Liver (tissue), 9 donors: Measurements from ENCODE around the gene SEL1L. TPM values are rescaled to one million over a fixed set of nuclear protein-coding genes. Genes with fewer than 3 reads are reported as not detected.

Source experiments
- DNase-seq: peaks from one replicate; pipeline ENCODE4 v3.0.0-alpha.2; 2017; ENCODE audit warnings: low spot score
- H3K27ac ChIP-seq, 2 donors: one replicate each; pipeline ENCODE4 v1.7.0; 2013; ENCODE audit warnings: inconsistent platforms in 2 of 2, low read length in 2 of 2, control low read depth in 1 of 2, low read depth in 1 of 2, mild to moderate bottlenecking in 1 of 2
- H3K27me3 ChIP-seq, 4 donors: one replicate each; pipeline versions ENCODE4 v1.6.1 to v1.7.0; 2013; ENCODE audit warnings: low read length in 3 of 4, inconsistent platforms in 1 of 4, mild to moderate bottlenecking in 1 of 4, moderate library complexity in 1 of 4; ENCODE audit not compliant: control insufficient read depth in 4 of 4, insufficient read depth in 4 of 4
- H3K36me3 ChIP-seq, 4 donors: one replicate each; pipeline versions ENCODE4 v1.6.1 to v1.7.0; 2013; ENCODE audit warnings: low read length in 3 of 4, mild to moderate bottlenecking in 3 of 4, low read depth in 1 of 4, moderate library complexity in 1 of 4; ENCODE audit not compliant: control insufficient read depth in 4 of 4, insufficient read depth in 3 of 4
- H3K4me1 ChIP-seq, 4 donors: one replicate each; pipeline versions ENCODE4 v1.6.1 to v1.7.0; 2013; ENCODE audit warnings: low read length in 3 of 4, mild to moderate bottlenecking in 3 of 4, moderate library complexity in 1 of 4; ENCODE audit not compliant: control insufficient read depth in 4 of 4, insufficient read depth in 4 of 4
- H3K4me3 ChIP-seq, 3 donors: one replicate each; pipeline versions ENCODE4 v1.6.1 to v1.7.0; 2013; ENCODE audit warnings: low read length in 3 of 3, control low read depth in 1 of 3, low read depth in 1 of 3, mild to moderate bottlenecking in 1 of 3
- H3K9ac ChIP-seq, 2 donors: one replicate each; pipeline ENCODE4 v1.7.0; 2013; ENCODE audit warnings: low read length in 2 of 2, mild to moderate bottlenecking in 2 of 2, moderate library complexity in 2 of 2, control low read depth in 1 of 2, low read depth in 1 of 2
- H3K9me3 ChIP-seq, 4 donors: one replicate each; pipeline versions ENCODE4 v1.6.1 to v1.7.0; 2013; ENCODE audit warnings: low read length in 3 of 4; ENCODE audit not compliant: control insufficient read depth in 4 of 4
- EGR1 ChIP-seq, 2 donors: IDR thresholded peaks; 2 replicates each; pipeline ENCODE4 v1.6.1; 2016 to 2018; ENCODE audit warnings: antibody characterized with exemption in 2 of 2, low read depth in 2 of 2
- FOXA1 ChIP-seq: IDR thresholded peaks from 2 replicates; pipeline ENCODE4 v1.6.1; 2016; ENCODE audit warnings: antibody characterized with exemption
- FOXA2 ChIP-seq: IDR thresholded peaks from 2 replicates; pipeline ENCODE4 v1.6.1; 2016; ENCODE audit warnings: antibody characterized with exemption
- GABPA ChIP-seq, 2 donors: IDR thresholded peaks in 1 of 2; conservative IDR thresholded peaks in 1 of 2; 2 replicates each; pipeline ENCODE4 v1.6.1; 2016; ENCODE audit warnings: antibody characterized with exemption in 2 of 2, mild to moderate bottlenecking in 1 of 2, moderate library complexity in 1 of 2
- HNF4A ChIP-seq, 2 donors: conservative IDR thresholded peaks; 2 replicates each; pipeline ENCODE4 v1.6.1; 2016; ENCODE audit warnings: antibody characterized with exemption in 2 of 2, mild to moderate bottlenecking in 2 of 2
- HNF4G ChIP-seq: IDR thresholded peaks from 2 replicates; pipeline ENCODE4 v1.6.1; 2016; ENCODE audit warnings: antibody characterized with exemption
- JUND ChIP-seq, 2 donors: IDR thresholded peaks; 2 replicates each; pipeline ENCODE4 v1.6.1; 2016; ENCODE audit warnings: antibody characterized with exemption in 2 of 2
- NR2F2 ChIP-seq: IDR thresholded peaks from 2 replicates; pipeline ENCODE4 v1.6.1; 2016; ENCODE audit warnings: antibody characterized with exemption
- RAD21 ChIP-seq, 2 donors: IDR thresholded peaks; 2 replicates each; pipeline ENCODE4 v1.6.1; 2016; ENCODE audit warnings: antibody characterized with exemption in 2 of 2, mild to moderate bottlenecking in 2 of 2
- SP1 ChIP-seq: IDR thresholded peaks from 2 replicates; pipeline ENCODE4 v1.6.1; 2018; ENCODE audit warnings: antibody characterized with exemption, mild to moderate bottlenecking
- TAF1 ChIP-seq: conservative IDR thresholded peaks from 2 replicates; pipeline ENCODE4 v1.6.1; 2016; ENCODE audit warnings: antibody characterized with exemption, mild to moderate bottlenecking
- YY1 ChIP-seq: IDR thresholded peaks from 2 replicates; pipeline ENCODE4 v1.6.1; 2016; ENCODE audit warnings: antibody characterized with exemption, mild to moderate bottlenecking
- WGBS: extraction: QIAGEN DNeasy Blood & Tissue Kit; methylation state at CpG from one replicate; pipeline ENCODE4 v1.1.7; 2013; 5-methylcytosine and 5-hydroxymethylcytosine counted together
- polyA plus RNA-seq, 2 donors: library from polyadenylated mRNA; stranded (reverse) in 1 of 2; unstranded in 1 of 2; fragments of 200-250 nt in 1 of 2; fragments of >200 nt in 1 of 2; fragmentation: Nextera tagmentation in 1 of 2; extraction: Ambion mirVana in 1 of 2; gene quantifications; one replicate each; pipeline versions ENCODE4 v1.2.1 to v1.2.3, GENCODE V29; 2013 to 2015
- total RNA-seq, 2 donors: library from RNA; depleted of rRNA; stranded (reverse); fragments of >200 nt; gene quantifications; one replicate each; pipeline ENCODE4 v1.2.3, GENCODE V29; 2014
- TF ChIP-seq, protein P1 (sequence below): IDR thresholded peaks from 2 replicates; pipeline ENCODE4 v1.6.1; 2016; ENCODE audit warnings: antibody characterized with exemption
- TF ChIP-seq, protein P2 (sequence below): fragments of 150-350 bp; IDR thresholded peaks from 2 replicates; pipeline ENCODE4 v1.5.1; 2017; ENCODE audit warnings: improper control_type of control experiment, low read depth, low read length; ENCODE audit not compliant: missing input control
- TF ChIP-seq, protein P3 (sequence below): IDR thresholded peaks from 2 replicates; pipeline ENCODE4 v1.6.1; 2016; ENCODE audit warnings: antibody characterized with exemption
- TF ChIP-seq, protein P4 (sequence below): IDR thresholded peaks from 2 replicates; pipeline ENCODE4 v1.6.1; 2016; ENCODE audit warnings: antibody characterized with exemption
- donor health status: healthy.
- donor health status: healthy.
- donor health status: healthy.
- donor health status: healthy.
- donor health status: healthy.

Gene SEL1L
- total and polyA plus RNA-seq, 4 donors, result 40.7 to 117 (median 45.6) TPM

DNA sequence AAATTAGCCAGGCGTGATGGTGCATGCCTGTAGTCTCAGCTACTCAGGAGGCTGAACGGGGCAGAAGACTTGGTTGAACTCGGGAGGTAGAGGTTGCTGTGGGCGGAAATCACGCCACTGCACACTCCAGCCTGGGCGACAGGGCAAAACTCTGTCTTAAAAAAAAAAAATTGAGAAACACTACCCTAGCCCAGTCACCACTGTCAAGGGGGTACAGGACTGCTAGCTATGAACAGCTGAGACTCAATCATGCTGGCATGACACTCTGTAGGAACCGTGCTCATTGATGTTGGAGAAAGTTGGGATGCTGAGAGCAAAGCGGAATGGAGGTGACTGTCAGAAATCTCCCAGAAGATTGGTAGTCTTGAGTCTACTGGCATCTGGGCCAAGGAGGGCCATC is 75.3 kb downstream of the SEL1L start:
- no peaks in the 10 kb centered on the region for H3K4me1 ChIP-seq
- no peak overlapping the region for H3K4me3 ChIP-seq
- H3K27ac ChIP-seq, result no peak overlapping the region
- H3K9ac ChIP-seq, result no peak overlapping the region
- no peak for TF ChIP-seq RAD21 (IDR thresholded peaks at IDR 0.05)
- no peak for TF ChIP-seq SP1
- TF ChIP-seq FOXA1, result no peak
- no peak for TF ChIP-seq EGR1 (IDR thresholded peaks at IDR 0.05; ENCODE audit: low read depth in 2 of 2)
- TF ChIP-seq, protein P1, sequence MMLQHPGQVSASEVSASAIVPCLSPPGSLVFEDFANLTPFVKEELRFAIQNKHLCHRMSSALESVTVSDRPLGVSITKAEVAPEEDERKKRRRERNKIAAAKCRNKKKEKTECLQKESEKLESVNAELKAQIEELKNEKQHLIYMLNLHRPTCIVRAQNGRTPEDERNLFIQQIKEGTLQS, result no peak
- no peak for TF ChIP-seq HNF4A (conservative IDR thresholded peaks at IDR 0.05)
- no peak for TF ChIP-seq HNF4G
- no peaks in the 10 kb centered on the region for H3K9me3 ChIP-seq
- DNase-seq, result no peak
- no peaks in the 10 kb centered on the region for H3K36me3 ChIP-seq
- WGBS, result 96% methylated on average over 8 of the region's 8 CpGs
- no peaks in the 10 kb centered on the region for H3K27me3 ChIP-seq

DNA sequence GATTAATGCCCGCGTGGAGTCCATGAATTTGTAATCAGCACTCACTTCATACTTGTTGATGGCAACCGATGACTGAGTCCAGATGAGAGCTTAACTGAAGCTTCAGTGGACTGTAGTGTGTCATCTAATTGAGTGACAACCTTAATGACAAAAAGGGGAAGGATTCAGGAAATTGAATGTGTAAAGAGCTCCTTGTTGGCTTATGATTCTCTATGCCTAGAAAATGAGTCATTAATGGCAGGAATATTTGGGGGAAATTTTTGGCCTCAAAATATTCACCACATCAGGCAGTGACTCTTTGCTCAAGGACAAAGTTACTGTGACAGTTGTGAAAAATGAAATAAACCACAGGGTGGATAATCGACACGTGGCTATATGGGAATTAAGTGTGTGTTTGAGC is 78.3 kb downstream of the SEL1L start:
- no peak overlapping the region for H3K27ac ChIP-seq
- H3K9ac ChIP-seq, result no peak overlapping the region
- no peak for DNase-seq
- WGBS, result 86% methylated on average over 5 of the region's 5 CpGs
- H3K4me3 ChIP-seq, result no peak overlapping the region
- no peaks in the 10 kb centered on the region for H3K4me1 ChIP-seq
- TF ChIP-seq GABPA (IDR thresholded peaks at IDR 0.05 in 1 of 2, conservative IDR thresholded peaks at IDR 0.05 in 1 of 2), result no peak
- no peak for TF ChIP-seq TAF1
- no peak for TF ChIP-seq HNF4G
- TF ChIP-seq SP1, result no peak
- TF ChIP-seq, protein P2, sequence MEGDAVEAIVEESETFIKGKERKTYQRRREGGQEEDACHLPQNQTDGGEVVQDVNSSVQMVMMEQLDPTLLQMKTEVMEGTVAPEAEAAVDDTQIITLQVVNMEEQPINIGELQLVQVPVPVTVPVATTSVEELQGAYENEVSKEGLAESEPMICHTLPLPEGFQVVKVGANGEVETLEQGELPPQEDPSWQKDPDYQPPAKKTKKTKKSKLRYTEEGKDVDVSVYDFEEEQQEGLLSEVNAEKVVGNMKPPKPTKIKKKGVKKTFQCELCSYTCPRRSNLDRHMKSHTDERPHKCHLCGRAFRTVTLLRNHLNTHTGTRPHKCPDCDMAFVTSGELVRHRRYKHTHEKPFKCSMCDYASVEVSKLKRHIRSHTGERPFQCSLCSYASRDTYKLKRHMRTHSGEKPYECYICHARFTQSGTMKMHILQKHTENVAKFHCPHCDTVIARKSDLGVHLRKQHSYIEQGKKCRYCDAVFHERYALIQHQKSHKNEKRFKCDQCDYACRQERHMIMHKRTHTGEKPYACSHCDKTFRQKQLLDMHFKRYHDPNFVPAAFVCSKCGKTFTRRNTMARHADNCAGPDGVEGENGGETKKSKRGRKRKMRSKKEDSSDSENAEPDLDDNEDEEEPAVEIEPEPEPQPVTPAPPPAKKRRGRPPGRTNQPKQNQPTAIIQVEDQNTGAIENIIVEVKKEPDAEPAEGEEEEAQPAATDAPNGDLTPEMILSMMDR, result no peak
- TF ChIP-seq YY1, result no peak
- TF ChIP-seq, protein P3, sequence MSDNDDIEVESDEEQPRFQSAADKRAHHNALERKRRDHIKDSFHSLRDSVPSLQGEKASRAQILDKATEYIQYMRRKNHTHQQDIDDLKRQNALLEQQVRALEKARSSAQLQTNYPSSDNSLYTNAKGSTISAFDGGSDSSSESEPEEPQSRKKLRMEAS, result no peak
- no peaks in the 10 kb centered on the region for H3K9me3 ChIP-seq
- H3K27me3 ChIP-seq, result no peaks in the 10 kb centered on the region
- no peaks in the 10 kb centered on the region for H3K36me3 ChIP-seq

DNA sequence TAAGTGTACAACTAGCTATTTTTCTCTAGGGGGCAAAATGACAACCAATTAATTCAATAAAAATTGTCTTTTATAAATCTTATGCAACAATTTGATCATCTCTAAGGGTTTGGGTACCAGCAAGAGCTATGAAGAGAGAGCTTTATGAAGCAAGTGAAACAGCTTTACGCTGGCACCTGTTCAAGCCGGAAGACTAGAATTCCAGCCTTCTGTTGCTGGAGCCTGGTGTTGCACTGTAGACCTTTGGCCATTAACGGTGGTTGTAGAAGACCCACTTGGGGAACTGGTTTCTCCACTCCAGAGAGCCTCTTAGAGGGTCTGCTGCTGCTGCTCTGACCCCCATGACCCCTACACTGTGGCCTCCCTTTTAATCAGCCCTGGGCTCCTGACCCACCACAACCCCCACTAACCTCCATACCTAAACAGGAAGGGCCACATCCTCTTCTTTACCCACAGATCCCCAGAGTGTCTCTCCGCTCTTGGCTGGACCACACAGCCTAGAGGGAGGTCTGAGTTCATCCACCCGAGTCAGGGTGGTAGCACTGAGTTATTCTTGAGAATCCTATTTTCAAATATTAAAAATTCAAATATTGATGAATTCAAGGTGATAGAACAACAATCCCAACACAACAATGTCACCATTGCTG is 79.0 kb downstream of the SEL1L start:
- WGBS, result 86% methylated on average over 5 of the region's 5 CpGs
- H3K27ac ChIP-seq, result no peak overlapping the region
- H3K36me3 ChIP-seq, result no peaks in the 10 kb centered on the region
- DNase-seq, result no peak
- H3K9ac ChIP-seq, result no peak overlapping the region
- no peaks in the 10 kb centered on the region for H3K9me3 ChIP-seq
- TF ChIP-seq FOXA1 (no peak), HNF4A (conservative IDR thresholded peaks at IDR 0.05) (no peak), JUND (IDR thresholded peaks at IDR 0.05) (no peak), NR2F2 (no peak), FOXA2 (no peak), EGR1 (IDR thresholded peaks at IDR 0.05; ENCODE audit: low read depth in 2 of 2) (no peak), GABPA (IDR thresholded peaks at IDR 0.05 in 1 of 2, conservative IDR thresholded peaks at IDR 0.05 in 1 of 2) (no peak)
- TF ChIP-seq, protein P2, result no peak
- TF ChIP-seq, protein P1, result no peak
- TF ChIP-seq, protein P3, result no peak
- TF ChIP-seq, protein P4, sequence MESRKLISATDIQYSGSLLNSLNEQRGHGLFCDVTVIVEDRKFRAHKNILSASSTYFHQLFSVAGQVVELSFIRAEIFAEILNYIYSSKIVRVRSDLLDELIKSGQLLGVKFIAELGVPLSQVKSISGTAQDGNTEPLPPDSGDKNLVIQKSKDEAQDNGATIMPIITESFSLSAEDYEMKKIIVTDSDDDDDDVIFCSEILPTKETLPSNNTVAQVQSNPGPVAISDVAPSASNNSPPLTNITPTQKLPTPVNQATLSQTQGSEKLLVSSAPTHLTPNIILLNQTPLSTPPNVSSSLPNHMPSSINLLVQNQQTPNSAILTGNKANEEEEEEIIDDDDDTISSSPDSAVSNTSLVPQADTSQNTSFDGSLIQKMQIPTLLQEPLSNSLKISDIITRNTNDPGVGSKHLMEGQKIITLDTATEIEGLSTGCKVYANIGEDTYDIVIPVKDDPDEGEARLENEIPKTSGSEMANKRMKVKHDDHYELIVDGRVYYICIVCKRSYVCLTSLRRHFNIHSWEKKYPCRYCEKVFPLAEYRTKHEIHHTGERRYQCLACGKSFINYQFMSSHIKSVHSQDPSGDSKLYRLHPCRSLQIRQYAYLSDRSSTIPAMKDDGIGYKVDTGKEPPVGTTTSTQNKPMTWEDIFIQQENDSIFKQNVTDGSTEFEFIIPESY, result no peak
- H3K27me3 ChIP-seq, result no peaks in the 10 kb centered on the region
- no peaks in the 10 kb centered on the region for H3K4me1 ChIP-seq
- no peak overlapping the region for H3K4me3 ChIP-seq
